GM21528 (cell line): ENCODE measurements around the gene TMEM115.

ENCODE experiments used
- ATAC-seq: cut with Tn5 transposase; IDR thresholded peaks from one replicate; pipeline ENCODE4 v1.9.1; 2021; ENCODE audit warnings: mild to moderate bottlenecking, moderate library complexity; ENCODE audit not compliant: unreplicated experiment, low FRiP score

TMEM115 gene

GRCh38 chr3:50358911-50359759 lies at the start of gene TMEM115:
TMEM115 (minus strand) TSS chr3:50359521; CDS start chr3:50359063, 458 bp downstream.
- ATAC-seq, result peak; percentile 95

GRCh38 chr3:50408443-50408944 lies 49.2 kb upstream of the TMEM115 start:
- no peak for ATAC-seq

GRCh38 chr3:50406487-50406886 lies 47.2 kb upstream of the TMEM115 start:
- no peak for ATAC-seq

GRCh38 chr3:50405249-50405648 lies 45.9 kb upstream of the TMEM115 start:
- no peak for ATAC-seq

- no peak for ATAC-seq
Measured at GRCh38 chr3:50401978-50402595, 42.8 kb upstream of the TMEM115 start.

- no peak for ATAC-seq
Measured at GRCh38 chr3:50396502-50396901, 37.2 kb upstream of the TMEM115 start.

- ATAC-seq, result no peak
Measured at GRCh38 chr3:50395070-50395860, 35.9 kb upstream of the TMEM115 start.

- ATAC-seq, result no peak
Measured at GRCh38 chr3:50393061-50393460, 33.7 kb upstream of the TMEM115 start.

GRCh38 chr3:50392101-50392715 lies 32.9 kb upstream of the TMEM115 start:
- no peak for ATAC-seq

- ATAC-seq, result no peak
Measured at GRCh38 chr3:50390508-50391224, 31.3 kb upstream of the TMEM115 start.

GRCh38 chr3:50389414-50389767 lies 30.1 kb upstream of the TMEM115 start:
- ATAC-seq, result no peak

GRCh38 chr3:50388720-50389413 lies 29.5 kb upstream of the TMEM115 start:
- ATAC-seq, result no peak

- no peak for ATAC-seq
Measured at GRCh38 chr3:50388016-50388719, 28.8 kb upstream of the TMEM115 start.

- ATAC-seq, result no peak
Measured at GRCh38 chr3:50385754-50386153, 26.4 kb upstream of the TMEM115 start.

- no peak for ATAC-seq
Measured at GRCh38 chr3:50383750-50384149, 24.4 kb upstream of the TMEM115 start.

GRCh38 chr3:50382722-50383121 lies 23.4 kb upstream of the TMEM115 start:
- ATAC-seq, result no peak

- ATAC-seq, result no peak
Measured at GRCh38 chr3:50381383-50381782, 22.1 kb upstream of the TMEM115 start.

GRCh38 chr3:50380405-50381085 lies 21.2 kb upstream of the TMEM115 start:
- ATAC-seq, result no peak
